SU-DHL-6 (cell line): ENCODE data around the gene MTX3.

Experiments used
- H2AFZ ChIP-seq: fragments of 200-600 bp; sonication (generic); 2 replicates; pipeline ENCODE4 v1.6.1; 2014; ENCODE audit warnings: low read depth, mild to moderate bottlenecking, moderate library complexity, mixed read lengths, antibody characterized with exemption, low read length; ENCODE audit not compliant: severe bottlenecking
- H3F3A ChIP-seq: fragments of 200-600 bp; shearing (Covaris generic); 2 replicates; pipeline ENCODE4 v1.6.0; 2016; ENCODE audit warnings: antibody characterized with exemption, mild to moderate bottlenecking; ENCODE audit not compliant: insufficient read depth
- H3K27ac ChIP-seq: fragments of 200-600 bp; sonication (generic); 2 replicates; pipeline ENCODE4 v1.5.1; 2016; ENCODE audit warnings: low read depth, mild to moderate bottlenecking, low read length, moderate library complexity, mixed read lengths
- H3K27me3 ChIP-seq: fragments of 200-600 bp; sonication (generic), shearing (Covaris generic); 2 replicates; pipeline ENCODE4 v1.6.0; 2014; ENCODE audit warnings: mild to moderate bottlenecking, low read length
- H3K36me3 ChIP-seq: fragments of 200-600 bp; sonication (generic); 2 replicates; pipeline ENCODE4 v1.6.1; 2014; ENCODE audit warnings: mild to moderate bottlenecking, low read length, mixed read lengths
- H3K4me2 ChIP-seq: fragments of 300-600, 200-600 bp; shearing (Covaris generic), sonication (generic); 2 replicates; pipeline ENCODE4 v1.6.0; 2014; ENCODE audit warnings: low read length, low read depth, mild to moderate bottlenecking; ENCODE audit not compliant: poor library complexity, severe bottlenecking
- H3K4me3 ChIP-seq: fragments of 200-600 bp; sonication (generic); 2 replicates; pipeline ENCODE4 v1.5.1; 2014; ENCODE audit warnings: antibody characterized with exemption, low read length, mild to moderate bottlenecking, mixed read lengths; ENCODE audit not compliant: insufficient read depth, poor library complexity, severe bottlenecking
- H3K79me2 ChIP-seq: fragments of 200-600 bp; sonication (generic); 2 replicates; pipeline ENCODE4 v1.6.1; 2014; ENCODE audit warnings: mild to moderate bottlenecking, low read length, moderate library complexity; ENCODE audit not compliant: insufficient read depth
- H3K9ac ChIP-seq: fragments of 200-600 bp; sonication (generic); 2 replicates; pipeline ENCODE4 v1.7.0; 2014; ENCODE audit warnings: mild to moderate bottlenecking, low read length
- H3K9me2 ChIP-seq: fragments of 200-600 bp; sonication (generic); replicated peaks from 2 replicates; pipeline ENCODE4 v1.6.1; 2014; ENCODE audit warnings: low read length; ENCODE audit not compliant: insufficient read depth
- H3K9me3 ChIP-seq: fragments of 200-600 bp; sonication (generic); 2 replicates; pipeline ENCODE4 v1.6.1; 2014; ENCODE audit warnings: low read length, mixed read lengths; ENCODE audit not compliant: insufficient read depth
- H4K20me1 ChIP-seq: fragments of 200-600 bp; sonication (generic); 2 replicates; pipeline ENCODE4 v1.6.1; 2014; ENCODE audit warnings: low read depth, mild to moderate bottlenecking, antibody characterized with exemption, low read length, moderate library complexity, mixed read lengths
- CTCF ChIP-seq: fragments of 200-600 bp; sonication (generic); IDR thresholded peaks from one replicate; pipeline ENCODE4 v1.5.1; 2017; ENCODE audit warnings: antibody characterized with exemption, mild to moderate bottlenecking, low read length, moderate library complexity; ENCODE audit not compliant: insufficient read depth, poor library complexity, severe bottlenecking
- EZH2phosphoT487 ChIP-seq: fragments of 200-600 bp; sonication (generic), shearing (Covaris generic); conservative IDR thresholded peaks from 2 replicates; pipeline ENCODE4 v1.6.1; 2018; ENCODE audit warnings: mild to moderate bottlenecking, antibody characterized with exemption, low read length, moderate library complexity, mixed read lengths

The MTX3 gene

GRCh38 chr5:80035839-80036238 is 44.8 kb upstream of the MTX3 start:
- no peak overlapping the region for H3K27ac ChIP-seq
- no peaks in the 10 kb centered on the region for H3K9me3 ChIP-seq
- no peak overlapping the region for H3K9ac ChIP-seq
- no peaks in the 10 kb centered on the region for H3F3A ChIP-seq
- no peaks in the 10 kb centered on the region for H4K20me1 ChIP-seq
- no peak overlapping the region for H3K4me2 ChIP-seq
- H2AFZ ChIP-seq: no peak overlapping the region
- no peak overlapping the region for H3K4me3 ChIP-seq
- H3K36me3 ChIP-seq: no peaks in the 10 kb centered on the region
- H3K79me2 ChIP-seq: no peaks in the 10 kb centered on the region
- TF ChIP-seq CTCF (no peak), EZH2phosphoT487 (no peak)
- H3K27me3 ChIP-seq: no peaks in the 10 kb centered on the region
- H3K9me2 ChIP-seq: no peaks in the 10 kb centered on the region

DNA sequence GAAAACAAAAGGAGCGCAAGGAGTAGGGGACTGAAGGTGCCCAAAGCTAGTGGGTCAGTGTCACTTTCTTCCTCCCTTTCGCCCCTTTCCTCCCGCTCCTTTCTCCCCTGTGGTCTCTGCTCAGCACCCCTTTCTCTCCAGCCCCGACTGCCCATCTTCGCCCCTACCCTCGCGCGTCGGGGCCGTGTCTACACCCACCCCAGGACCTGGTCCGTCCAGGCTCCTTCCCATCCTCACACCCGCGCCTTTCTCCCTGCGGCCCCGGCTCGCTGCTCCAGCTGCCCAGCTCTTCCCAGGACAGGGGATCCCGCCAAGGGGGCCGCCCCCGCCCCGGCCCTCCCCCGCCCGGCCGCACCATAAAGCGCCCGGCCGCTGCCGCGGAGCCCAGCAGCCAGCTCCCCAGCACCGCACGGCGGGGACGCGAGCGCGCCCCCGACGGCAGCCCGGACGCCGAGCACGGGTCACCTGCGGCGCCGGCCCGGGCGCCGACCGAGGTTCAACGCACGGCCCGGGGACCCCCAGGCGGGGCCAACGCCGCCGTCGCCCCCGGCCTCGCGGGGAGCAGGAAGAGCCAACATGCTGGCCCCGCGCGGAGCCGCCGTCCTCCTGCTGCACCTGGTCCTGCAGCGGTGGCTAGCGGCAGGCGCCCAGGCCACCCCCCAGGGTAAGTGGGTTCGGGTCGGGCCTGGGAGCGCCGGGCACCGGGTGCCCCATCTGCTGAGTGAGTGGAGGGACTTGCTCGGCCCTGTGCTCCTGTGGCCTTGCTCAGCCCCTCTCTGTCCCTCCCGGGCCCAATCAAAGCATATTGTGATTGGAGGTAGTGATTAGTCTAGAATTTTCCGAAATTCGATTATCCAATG is 44.1 kb upstream of the MTX3 start, which contains the start of gene THBS4:
Gene THBS4 (plus strand): TSS at position 387 of the 860 bp plus-strand sequence. CDS start 190 bp downstream, at position 577.
- Histone ChIP-seq H3K9me3 (no peaks in the 10 kb centered on the region), H3K9me2 (no peaks in the 10 kb centered on the region), H3K27me3 (no peaks in the 10 kb centered on the region), H4K20me1 (no peaks in the 10 kb centered on the region), H3K36me3 (no peaks in the 10 kb centered on the region), H3K9ac (no peak within 1 kb of the TSS), H3K4me2 (no peak within 1 kb of the TSS), H3F3A (no peaks in the 10 kb centered on the region), H3K27ac (no peak within 1 kb of the TSS), H3K79me2 (no peaks in the 10 kb centered on the region), H2AFZ (no peak within 1 kb of the TSS), H3K4me3 (no peak within 1 kb of the TSS)
- TF ChIP-seq EZH2phosphoT487 (no peak), CTCF (no peak)

GRCh38 chr5:80034559-80034958 is 43.5 kb upstream of the MTX3 start:
- no peaks in the 10 kb centered on the region for H3K9me3 ChIP-seq
- H3K9me2 ChIP-seq: no peaks in the 10 kb centered on the region
- H3K27me3 ChIP-seq: no peaks in the 10 kb centered on the region
- TF ChIP-seq CTCF: no peak
- no peak for TF ChIP-seq EZH2phosphoT487
- no peaks in the 10 kb centered on the region for H3K79me2 ChIP-seq
- no peaks in the 10 kb centered on the region for H3F3A ChIP-seq
- H2AFZ ChIP-seq: no peak overlapping the region
- no peak overlapping the region for H3K4me3 ChIP-seq
- no peak overlapping the region for H3K9ac ChIP-seq
- H3K4me2 ChIP-seq: no peak overlapping the region
- no peaks in the 10 kb centered on the region for H4K20me1 ChIP-seq
- no peak overlapping the region for H3K27ac ChIP-seq
- H3K36me3 ChIP-seq: no peaks in the 10 kb centered on the region
